ENCODE results near the gene PDE4D. TPM values are rescaled to one million over a fixed set of nuclear protein-coding genes. Genes with fewer than 3 reads are reported as not detected.
"Not testable (repeated sequence)": the region's sequence is repeated elsewhere in the genome, so short reads cannot be mapped to it uniquely, and the experiment has no call there.

PDE4D gene
- polyA plus RNA-seq, 6 donors from 2014 or later = 4.1 to 20.0 (median 12.9) TPM

GRCh38 chr5:59303289-59303716 lies 590.2 kb downstream of the PDE4D start:
- not testable (repeated sequence) for H3K4me1 Mint-ChIP-seq; H3K9me3 Mint-ChIP-seq; DNase-seq; H3K27me3 Mint-ChIP-seq; H3K4me3 Mint-ChIP-seq; H3K36me3 Mint-ChIP-seq; ATAC-seq (ENCODE audit: low read depth in 2 of 2); H3K27ac Mint-ChIP-seq

GRCh38 chr5:59302509-59302908 lies 591.0 kb downstream of the PDE4D start:
- H3K27ac Mint-ChIP-seq; H3K36me3 Mint-ChIP-seq; DNase-seq; ATAC-seq (ENCODE audit: low read depth in 2 of 2); H3K27me3 Mint-ChIP-seq; H3K4me3 Mint-ChIP-seq; H3K9me3 Mint-ChIP-seq: not testable (repeated sequence)
- peaks cover 8 to 12% (median 10%) of the 10 kb centered on the region in 3 donors for H3K4me1 Mint-ChIP-seq

DNA sequence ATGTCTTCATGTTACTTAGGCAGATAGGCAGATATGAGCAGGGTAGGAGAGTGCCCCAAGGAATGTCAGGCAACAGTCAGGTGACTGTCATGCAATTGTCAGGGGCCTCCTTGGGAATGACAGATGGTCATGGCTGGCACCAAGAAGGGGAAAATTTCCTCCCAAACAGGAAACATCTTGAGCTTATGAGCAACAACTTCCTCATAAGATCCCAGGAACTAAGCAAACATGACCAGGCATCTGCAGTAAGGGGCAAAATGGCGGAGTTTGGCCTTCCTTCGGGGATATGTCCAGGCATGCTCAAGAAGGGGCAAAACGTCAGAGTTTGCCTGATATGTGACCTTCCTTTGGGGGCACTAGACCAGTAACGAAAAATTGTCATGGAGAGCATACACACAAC lies 591.8 kb downstream of the PDE4D start:
- peaks cover 0 to 8% (median 4%) of the 10 kb centered on the region in 7 donors for H3K9me3 Mint-ChIP-seq

DNA sequence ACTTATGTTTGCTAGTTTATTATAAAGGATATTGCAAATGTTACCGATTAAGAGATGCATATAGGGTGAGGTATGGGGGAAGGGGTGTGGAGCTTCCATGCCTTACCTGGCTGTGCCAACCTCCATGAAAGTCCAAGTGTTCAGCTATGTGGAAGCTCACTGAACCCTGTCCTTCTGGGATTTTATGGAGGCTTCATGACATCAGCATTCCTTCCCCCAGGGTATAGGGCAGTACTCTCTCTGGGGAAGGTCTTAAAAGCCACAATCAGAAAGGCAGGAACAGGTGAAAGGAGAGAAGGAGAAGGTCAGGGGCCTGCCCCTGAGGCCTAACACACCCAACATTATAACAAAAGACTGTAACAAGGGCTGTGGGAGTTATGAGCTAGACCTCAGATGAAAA lies 592.6 kb downstream of the PDE4D start:
- ATAC-seq (ENCODE audit: low read depth in 2 of 2) = no peak
- Mint-ChIP-seq H3K4me3 (no peak overlapping the region), H3K4me1 (peaks cover 16 to 19% (median 19%) of the 10 kb centered on the region in 3 donors), H3K27ac (no peak overlapping the region), H3K27me3 (no peaks in the 10 kb centered on the region), H3K36me3 (peaks cover 0 to 8% of the 10 kb centered on the region in 2 donors), H3K9me3 (peaks cover 0 to 8% (median 4%) of the 10 kb centered on the region in 7 donors)
- no peak for DNase-seq

More for the DNA sequence above, 591.8 kb downstream of the PDE4D start:
- Mint-ChIP-seq H3K27ac (no peak overlapping the region), H3K4me1 (peaks cover 15 to 17% (median 15%) of the 10 kb centered on the region in 3 donors), H3K36me3 (peaks cover 0 to 8% of the 10 kb centered on the region in 2 donors), H3K27me3 (no peaks in the 10 kb centered on the region), H3K4me3 (no peak overlapping the region)
- no peak for ATAC-seq (ENCODE audit: low read depth in 2 of 2)
- DNase-seq = no peak

DNA sequence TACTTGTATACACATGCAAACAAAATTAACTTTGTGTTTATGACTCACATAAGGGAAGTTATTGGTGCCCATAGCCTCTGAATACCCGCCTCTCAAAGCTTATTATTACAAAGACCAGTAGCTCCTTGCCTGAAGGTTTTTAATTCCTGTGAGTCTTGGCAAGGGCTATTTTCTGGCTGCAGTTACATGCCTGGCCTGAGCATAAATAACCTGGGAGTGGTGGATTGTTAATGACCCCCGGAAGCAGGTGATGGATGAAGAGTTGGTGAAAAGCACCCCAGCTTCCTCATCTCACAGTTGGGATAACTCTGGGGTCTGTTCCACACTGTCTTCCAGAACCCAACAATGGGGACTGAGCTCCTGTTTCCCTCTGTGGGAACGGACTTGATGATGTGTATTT lies 594.5 kb downstream of the PDE4D start:
- Mint-ChIP-seq H3K9me3 (peaks cover 0 to 4% (median 0%) of the 10 kb centered on the region in 7 donors), H3K4me1 (peaks cover 12 to 19% (median 16%) of the 10 kb centered on the region in 3 donors), H3K27me3 (no peaks in the 10 kb centered on the region), H3K4me3 (no peak overlapping the region), H3K36me3 (no peaks in the 10 kb centered on the region), H3K27ac (no peak overlapping the region)
- ATAC-seq (ENCODE audit: low read depth in 2 of 2) (no peak), DNase-seq (no peak)

DNA sequence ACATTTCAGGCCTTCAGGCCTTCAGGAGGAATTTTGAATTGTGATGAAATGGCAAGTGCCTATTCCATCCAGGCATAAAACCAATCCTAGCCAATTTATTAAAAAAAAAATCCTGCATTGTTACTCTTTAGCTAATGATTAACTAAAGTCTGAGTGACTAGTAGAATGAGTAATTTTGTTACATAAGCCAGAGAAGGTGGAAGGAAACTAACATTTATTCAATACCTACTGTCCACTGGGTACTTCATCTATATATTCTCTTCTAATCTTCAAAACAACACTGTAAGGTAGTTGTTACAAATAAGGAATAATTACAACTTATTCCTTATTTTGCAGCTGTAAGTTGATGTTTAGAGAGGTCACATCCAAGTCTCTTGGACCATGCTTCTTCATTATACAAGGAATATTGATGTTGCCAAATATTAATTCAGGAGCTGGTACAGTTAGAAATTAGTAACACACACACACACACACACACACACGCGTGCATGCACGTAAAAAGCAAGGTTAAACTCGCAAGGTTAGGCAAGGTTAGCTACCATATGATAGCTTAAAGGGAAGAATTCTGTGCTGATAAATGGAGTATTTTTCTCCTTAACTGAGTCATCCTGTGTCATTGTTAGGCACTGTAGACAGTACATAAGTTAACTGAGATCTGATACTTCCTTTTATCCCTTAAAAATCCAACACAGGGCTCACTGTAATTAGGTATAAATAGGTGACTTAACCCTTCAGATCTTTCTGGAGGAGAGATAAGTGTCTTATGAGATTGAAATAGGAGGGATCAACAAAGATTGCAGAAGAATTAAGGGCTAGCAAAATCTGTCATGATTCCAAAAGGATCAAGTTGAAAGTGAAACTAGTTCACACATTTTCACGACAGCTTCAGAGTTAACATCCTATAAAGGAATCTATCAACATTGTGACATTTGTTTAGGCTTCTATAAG lies 596.9 kb downstream of the PDE4D start:
- H3K36me3 Mint-ChIP-seq = no peaks in the 10 kb centered on the region
- H3K27me3 Mint-ChIP-seq = no peaks in the 10 kb centered on the region
- no peak for ATAC-seq (ENCODE audit: low read depth in 2 of 2)
- peaks cover 12 to 19% (median 16%) of the 10 kb centered on the region in 3 donors for H3K4me1 Mint-ChIP-seq
- H3K27ac Mint-ChIP-seq = peak overlapping the region in 2 of 6 donors; percentile 18 to 83
- no peak for DNase-seq
- H3K4me3 Mint-ChIP-seq = peak overlapping the region in 3 of 8 donors; percentile 33 to 57 (median 48)
- H3K9me3 Mint-ChIP-seq = peaks cover 0 to 1% (median 0%) of the 10 kb centered on the region in 7 donors

GRCh38 chr5:59293700-59294099 lies 599.8 kb downstream of the PDE4D start:
- DNase-seq (no peak), ATAC-seq (ENCODE audit: low read depth in 2 of 2) (no peak)
- Mint-ChIP-seq H3K27ac (no peak overlapping the region), H3K4me3 (peak overlapping the region in 1 of 8 donors; percentile 21), H3K36me3 (no peaks in the 10 kb centered on the region), H3K27me3 (no peaks in the 10 kb centered on the region), H3K4me1 (peaks cover 12 to 16% (median 14%) of the 10 kb centered on the region in 3 donors), H3K9me3 (peaks cover 0 to 1% (median 0%) of the 10 kb centered on the region in 7 donors)

DNA sequence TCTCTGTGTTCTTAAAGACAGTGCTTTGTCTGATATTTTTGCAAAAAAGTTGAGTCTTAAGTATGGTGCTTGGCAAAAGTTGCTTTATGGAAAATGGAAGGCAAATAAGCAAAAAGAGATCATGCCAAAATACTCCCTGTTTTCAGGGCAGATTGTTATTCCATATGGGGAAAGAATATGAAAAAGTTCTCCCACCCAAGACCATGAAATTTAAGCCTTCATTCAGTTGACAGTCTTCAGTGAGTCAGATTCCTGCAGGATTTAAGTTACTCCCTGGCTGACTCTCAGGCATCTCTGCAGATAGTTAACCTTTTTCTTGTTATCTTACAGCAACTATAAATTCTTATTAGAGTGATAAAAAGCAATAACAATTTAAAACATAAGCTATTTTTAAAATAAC lies 601.6 kb downstream of the PDE4D start:
- H3K9me3 Mint-ChIP-seq = peaks cover 0 to 1% (median 0%) of the 10 kb centered on the region in 7 donors
- H3K36me3 Mint-ChIP-seq = no peaks in the 10 kb centered on the region
- no peak overlapping the region for H3K4me3 Mint-ChIP-seq
- H3K27me3 Mint-ChIP-seq = no peaks in the 10 kb centered on the region
- peaks cover 2 to 10% (median 8%) of the 10 kb centered on the region in 3 donors for H3K4me1 Mint-ChIP-seq
- H3K27ac Mint-ChIP-seq = no peak overlapping the region
- ATAC-seq (ENCODE audit: low read depth in 2 of 2) (no peak), DNase-seq (no peak)

GRCh38 chr5:59287884-59288283 lies 605.6 kb downstream of the PDE4D start:
- DNase-seq (no peak), ATAC-seq (ENCODE audit: low read depth in 2 of 2) (no peak)
- H3K9me3 Mint-ChIP-seq = peaks cover 0 to 4% (median 0%) of the 10 kb centered on the region in 7 donors
- H3K4me3 Mint-ChIP-seq = no peak overlapping the region
- no peaks in the 10 kb centered on the region for H3K36me3 Mint-ChIP-seq
- H3K27ac Mint-ChIP-seq = no peak overlapping the region
- H3K27me3 Mint-ChIP-seq = no peaks in the 10 kb centered on the region
- H3K4me1 Mint-ChIP-seq = peaks cover 0 to 4% (median 4%) of the 10 kb centered on the region in 3 donors

- DNase-seq = no peak
- Mint-ChIP-seq H3K36me3 (no peaks in the 10 kb centered on the region), H3K4me3 (peak overlapping the region in 1 of 8 donors; percentile 52), H3K9me3 (peaks cover 0 to 4% (median 0%) of the 10 kb centered on the region in 7 donors), H3K4me1 (peaks cover 0 to 4% (median 4%) of the 10 kb centered on the region in 3 donors), H3K27me3 (no peaks in the 10 kb centered on the region), H3K27ac (no peak overlapping the region)
- ATAC-seq (ENCODE audit: low read depth in 2 of 2) = no peak
Observed at GRCh38 chr5:59287361-59287760, 606.2 kb downstream of the PDE4D start.

- peaks cover 0 to 5% (median 4%) of the 10 kb centered on the region in 3 donors for H3K4me1 Mint-ChIP-seq
- H3K36me3 Mint-ChIP-seq = no peaks in the 10 kb centered on the region
- DNase-seq (no peak), ATAC-seq (ENCODE audit: low read depth in 2 of 2) (no peak)
- peaks cover 0 to 4% (median 0%) of the 10 kb centered on the region in 7 donors for H3K9me3 Mint-ChIP-seq
- no peak overlapping the region for H3K27ac Mint-ChIP-seq
- H3K27me3 Mint-ChIP-seq = no peaks in the 10 kb centered on the region
- H3K4me3 Mint-ChIP-seq = no peak overlapping the region
Observed at GRCh38 chr5:59286510-59286909, 607.0 kb downstream of the PDE4D start.

- H3K9me3 Mint-ChIP-seq = peaks cover 0 to 4% (median 0%) of the 10 kb centered on the region in 7 donors
- ATAC-seq (ENCODE audit: low read depth in 2 of 2) (no peak), DNase-seq (no peak)
- H3K4me1 Mint-ChIP-seq = peaks cover 0 to 7% (median 4%) of the 10 kb centered on the region in 3 donors
- H3K4me3 Mint-ChIP-seq = no peak overlapping the region
- no peaks in the 10 kb centered on the region for H3K27me3 Mint-ChIP-seq
- H3K27ac Mint-ChIP-seq = no peak overlapping the region
- no peaks in the 10 kb centered on the region for H3K36me3 Mint-ChIP-seq
Observed at GRCh38 chr5:59285300-59286016, 608.1 kb downstream of the PDE4D start.

DNA sequence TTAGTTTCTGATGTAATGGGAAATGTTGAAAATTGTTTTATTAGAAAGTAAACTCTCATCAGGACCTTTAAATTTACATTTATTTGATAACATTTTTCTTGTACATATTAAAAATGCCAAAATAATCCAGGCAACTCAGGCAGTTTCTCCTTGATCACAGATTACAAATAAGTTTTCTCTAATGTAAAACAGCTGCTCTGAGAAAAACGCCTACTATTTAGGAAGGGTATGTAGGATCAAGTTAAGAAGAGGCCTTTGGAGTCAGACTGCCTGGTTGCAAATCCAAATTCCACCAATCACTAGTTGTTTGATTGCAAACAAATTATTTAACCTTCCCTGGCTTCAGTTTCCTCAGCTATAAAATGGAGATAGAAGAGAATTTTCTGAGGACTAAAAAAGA lies 610.8 kb downstream of the PDE4D start:
- DNase-seq (no peak), ATAC-seq (ENCODE audit: low read depth in 2 of 2) (no peak)
- Mint-ChIP-seq H3K4me3 (no peak overlapping the region), H3K9me3 (peaks cover 0 to 4% (median 0%) of the 10 kb centered on the region in 7 donors), H3K36me3 (no peaks in the 10 kb centered on the region), H3K27me3 (peaks cover 0 to 1% (median 0%) of the 10 kb centered on the region in 3 donors), H3K4me1 (peaks cover 0 to 7% (median 4%) of the 10 kb centered on the region in 3 donors), H3K27ac (no peak overlapping the region)

Measured in naive B cell (primary cell).